HCT116 (cell line): ENCODE measurements around the gene PLA2G2E. TPM values are rescaled to one million over a fixed set of nuclear protein-coding genes. Genes with fewer than 3 reads are reported as not detected.

Source experiments
- ATAC-seq: fragments of 200-7000 bp; cut with Tn5 transposase; 2 replicates; pipeline ENCODE4 v1.9.1; 2020; ENCODE audit warnings: mild to moderate bottlenecking, moderate library complexity
- BruUV-seq: library from RNA; stranded (reverse); fragments of 400-500 nt; replicated peaks from 2 replicates; lab custom pipeline; 2021; lab: Mats Ljungman, UMichigan
- CTCF ChIA-PET: fragments of 300-600 bp; sonication (Branson Sonifier 250); formaldehyde crosslinking; loops from one replicate; lab custom pipeline; 2021; ENCODE audit warnings: antibody characterized with exemption; lab: Charles Lee
- POLR2A ChIA-PET: fragments of 300-600, 350-600 bp; sonication (Branson Sonifier 250); formaldehyde crosslinking; loops from one replicate; lab custom pipeline; 2021; ENCODE audit warnings: antibody characterized with exemption; lab: Charles Lee
- RAD21 ChIA-PET, 2 experiments: fragments of 300-600 bp; sonication (Branson Sonifier 250); formaldehyde crosslinking; loops; one replicate each; lab custom pipeline; 2023; ENCODE audit warnings: low total read pairs in 2 of 2; ENCODE audit not compliant: uncharacterized antibody in 2 of 2, unreplicated experiment in 2 of 2, low non-redundant PET in 1 of 2; lab: Charles Lee
- DNase-seq: peaks from one replicate; pipeline ENCODE4 v3.0.0-alpha.2; 2010; ENCODE audit warnings: low read depth, low spot score
- H2AFZ ChIP-seq: fragments of 200-600 bp; shearing (Covaris generic), sonication (generic); 2 replicates; pipeline ENCODE4 v1.6.1; 2017; ENCODE audit warnings: low read depth, mixed run types, mixed read lengths, antibody characterized with exemption, low read length; ENCODE audit not compliant: poor library complexity, severe bottlenecking
- H3K27ac ChIP-seq: 2 replicates; pipeline ENCODE4 v1.5.1; 2012; ENCODE audit warnings: low read depth, low read length
- H3K27me3 ChIP-seq: fragments of 200-600 bp; sonication (generic); 2 replicates; pipeline ENCODE4 v1.6.1; 2016; ENCODE audit warnings: mixed run types, low read length, mixed read lengths; ENCODE audit not compliant: insufficient read depth
- H3K36me3 ChIP-seq, 2 experiments: fragments of 200-500 bp in 1 of 2; fragments of 200-600 bp in 1 of 2; sonication (Bioruptor generic) in 1 of 2; sonication (generic) in 1 of 2; 2 replicates each; pipeline versions ENCODE4 v1.5.1 to v1.6.1; 2014 to 2016; ENCODE audit warnings: low read length in 2 of 2, inconsistent platforms in 1 of 2, mixed read lengths in 1 of 2, mixed run types in 1 of 2; ENCODE audit not compliant: insufficient read depth in 2 of 2, control insufficient read depth in 1 of 2
- H3K4me1 ChIP-seq, 2 experiments: fragments of 200-600 bp in 1 of 2; sonication (generic) in 1 of 2; 2 replicates each; pipeline versions ENCODE4 v1.5.1 to v1.6.1; 2012 to 2017; ENCODE audit warnings: low read length in 2 of 2, inconsistent platforms in 1 of 2, mild to moderate bottlenecking in 1 of 2, mixed read lengths in 1 of 2, mixed run types in 1 of 2, moderate library complexity in 1 of 2; ENCODE audit not compliant: insufficient read depth in 2 of 2, control insufficient read depth in 1 of 2
- H3K4me2 ChIP-seq: fragments of 200-600 bp; sonication (generic); 2 replicates; pipeline ENCODE4 v1.6.1; 2017; ENCODE audit warnings: mixed run types, low read length, mixed read lengths
- H3K4me3 ChIP-seq, 2 experiments: fragments of 200-600 bp in 1 of 2; sonication (generic) in 1 of 2; replicated peaks in 1 of 2; 2 replicates each; pipeline ENCODE4 v1.5.1; 2011 to 2016; ENCODE audit warnings: low read length in 2 of 2, control low read depth in 1 of 2, low read depth in 1 of 2, mild to moderate bottlenecking in 1 of 2, mixed read lengths in 1 of 2, mixed run types in 1 of 2
- H3K79me2 ChIP-seq: fragments of 200-600 bp; sonication (generic); 2 replicates; pipeline ENCODE4 v1.6.1; 2017; ENCODE audit warnings: mild to moderate bottlenecking, mixed run types, low read length, moderate library complexity, mixed read lengths; ENCODE audit not compliant: insufficient read depth
- H3K9ac ChIP-seq: fragments of 200-600 bp; sonication (generic); 2 replicates; pipeline ENCODE4 v1.6.1; 2016; ENCODE audit warnings: low read length, mixed read lengths
- H3K9me2 ChIP-seq: fragments of 200-600 bp; sonication (generic), shearing (Covaris generic); 2 replicates; pipeline ENCODE4 v1.6.1; 2017; ENCODE audit warnings: mixed run types, mild to moderate bottlenecking, moderate library complexity; ENCODE audit not compliant: insufficient read depth
- H3K9me3 ChIP-seq, 2 experiments: fragments of 200-500 bp in 1 of 2; fragments of 200-600 bp in 1 of 2; sonication (Bioruptor generic) in 1 of 2; sonication (generic) in 1 of 2; 2 replicates each; pipeline ENCODE4 v1.6.1; 2014 to 2017; ENCODE audit warnings: low read length in 2 of 2, mixed read lengths in 2 of 2, inconsistent platforms in 1 of 2, low read depth in 1 of 2, mild to moderate bottlenecking in 1 of 2, mixed run types in 1 of 2, moderate library complexity in 1 of 2; ENCODE audit not compliant: control insufficient read depth in 1 of 2, insufficient read depth in 1 of 2
- H4K20me1 ChIP-seq: fragments of 200-600 bp; sonication (generic), shearing (Covaris generic); 2 replicates; pipeline ENCODE4 v1.6.1; 2017; ENCODE audit warnings: mixed run types, mild to moderate bottlenecking, moderate library complexity; ENCODE audit not compliant: insufficient read depth
- CBX3 ChIP-seq: IDR thresholded peaks from 2 replicates; pipeline ENCODE4 v1.6.1; 2012; ENCODE audit warnings: low read depth
- CEBPB ChIP-seq: IDR thresholded peaks from 2 replicates; pipeline ENCODE4 v1.6.1; 2012; ENCODE audit warnings: low read depth
- EGR1 ChIP-seq: IDR thresholded peaks from 2 replicates; pipeline ENCODE4 v1.6.1; 2012; ENCODE audit warnings: low read depth
- ELF1 ChIP-seq: IDR thresholded peaks from 2 replicates; pipeline ENCODE4 v1.6.1; 2012; ENCODE audit warnings: low read depth, borderline replicate concordance
- EZH2phosphoT487 ChIP-seq: fragments of 200-600 bp; IDR thresholded peaks from 2 replicates; pipeline ENCODE4 v1.6.1; 2018; ENCODE audit warnings: antibody characterized with exemption, borderline replicate concordance
- FOSL1 ChIP-seq: IDR thresholded peaks from 2 replicates; pipeline ENCODE4 v1.6.1; 2012; ENCODE audit warnings: low read depth
- JUND ChIP-seq: IDR thresholded peaks from 2 replicates; pipeline ENCODE4 v1.6.1; 2012
- POLR2A ChIP-seq: IDR thresholded peaks from 2 replicates; pipeline ENCODE4 v1.7.0; 2011; ENCODE audit warnings: borderline replicate concordance; ENCODE audit not compliant: insufficient read depth, insufficient read length; ENCODE audit errors: extremely low read depth
- POLR2AphosphoS5 ChIP-seq: IDR thresholded peaks from 2 replicates; pipeline ENCODE4 v1.6.1; 2011; ENCODE audit warnings: mild to moderate bottlenecking, low read depth, low read length, moderate library complexity
- SIN3A ChIP-seq: IDR thresholded peaks from 2 replicates; pipeline ENCODE4 v1.6.1; 2012; ENCODE audit warnings: low read depth
- SP1 ChIP-seq: IDR thresholded peaks from 2 replicates; pipeline ENCODE4 v1.6.1; 2012; ENCODE audit warnings: low read depth
- SRF ChIP-seq: IDR thresholded peaks from 2 replicates; pipeline ENCODE4 v1.6.1; 2012; ENCODE audit warnings: low read depth
- TCF7L2 ChIP-seq: IDR thresholded peaks from 2 replicates; pipeline ENCODE4 v1.7.0; 2011; ENCODE audit warnings: borderline replicate concordance, inconsistent platforms; ENCODE audit not compliant: insufficient read depth, insufficient read length; ENCODE audit errors: extremely low read depth
- YY1 ChIP-seq: IDR thresholded peaks from 2 replicates; pipeline ENCODE4 v1.6.1; 2011; ENCODE audit warnings: low read length, low read depth, moderate library complexity, mild to moderate bottlenecking; ENCODE audit not compliant: insufficient replicate concordance; ENCODE audit errors: extremely low read depth
- ZNF274 ChIP-seq: fragments of 200-500 bp; sonication (Bioruptor generic); IDR thresholded peaks from 2 replicates; pipeline ENCODE4 v1.6.1; 2014; ENCODE audit warnings: mild to moderate bottlenecking, low read depth, low read length, inconsistent platforms
- intact Hi-C: fragments of 100-400 bp; cut with micrococcal nuclease; formaldehyde crosslinking; loops from 2 replicates; pipeline ENCODE4 v1.10.0; 2022
- total RNA-seq: library from RNA; stranded (reverse); gene quantifications from one replicate; pipeline ENCODE4 v1.2.1, GENCODE V29; 2021; ENCODE audit not compliant: unreplicated experiment
- TF ChIP-seq, protein P1 (sequence below): IDR thresholded peaks from 2 replicates; pipeline ENCODE4 v1.6.1; 2012
- TF ChIP-seq, protein P2 (sequence below), 3 experiments: fragments of 200-600 bp in 1 of 3; sonication (generic) in 1 of 3; IDR thresholded peaks in 2 of 3; conservative IDR thresholded peaks in 1 of 3; 2 replicates each; pipeline ENCODE4 v1.5.1; 2012 to 2017; ENCODE audit warnings: low read depth in 2 of 3, low read length in 2 of 3, antibody characterized with exemption in 1 of 3, borderline replicate concordance in 1 of 3, control low read depth in 1 of 3, mild to moderate bottlenecking in 1 of 3, mixed read lengths in 1 of 3, mixed run types in 1 of 3, moderate library complexity in 1 of 3; ENCODE audit not compliant: insufficient read depth in 1 of 3

PLA2G2E gene
- total RNA-seq, 1 experiment from 2014 or later = not detected

DNA sequence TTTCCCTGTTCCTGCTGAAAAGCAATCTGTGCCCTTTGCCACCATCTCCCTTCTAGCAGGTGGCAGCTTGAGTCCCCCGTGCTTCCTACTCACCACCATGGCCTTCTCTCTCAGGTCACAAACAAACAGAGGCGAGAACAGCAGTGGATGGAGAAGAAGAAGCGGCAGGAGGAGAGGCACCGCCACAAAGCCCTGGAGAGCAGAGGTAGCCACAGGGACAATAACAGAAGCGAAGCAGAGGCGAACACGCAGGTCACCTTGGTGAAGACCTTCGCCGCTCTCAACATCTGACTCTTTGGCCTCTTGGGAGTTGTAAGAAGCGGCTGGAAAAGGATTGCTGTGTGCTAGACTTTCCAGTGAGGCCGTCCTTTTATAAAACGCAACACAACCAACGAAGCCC lies 16.0 kb downstream of the PLA2G2E start:
- RAD21 ChIA-PET = no interaction called here
- H3K36me3 ChIP-seq = peaks cover 45 to 48% of the 10 kb centered on the region in 2 experiments

DNA sequence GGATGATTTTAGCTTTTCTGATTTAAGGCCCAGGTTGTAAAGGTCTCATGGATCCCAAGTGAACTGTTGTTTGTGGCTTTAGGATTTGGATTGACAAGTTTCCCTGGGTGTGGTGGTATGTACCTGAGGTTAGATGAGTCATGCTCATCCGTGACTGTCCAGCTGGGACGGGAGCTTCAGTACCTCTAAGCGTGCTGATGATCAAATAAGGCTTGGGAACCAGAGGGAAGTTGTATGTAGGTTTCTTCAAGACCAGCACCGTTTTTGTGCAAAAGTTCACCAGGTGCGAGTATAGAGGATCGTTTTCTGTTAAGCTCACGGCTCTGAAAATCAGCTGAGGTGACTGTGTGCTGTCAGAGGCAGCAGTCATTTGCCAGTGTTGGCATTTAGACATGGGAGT lies 19.8 kb downstream of the PLA2G2E start:
- DNase-seq = peak; percentile 71
- no peaks in the 10 kb centered on the region for H3K9me3 ChIP-seq
- RAD21 ChIA-PET = no interaction called here
- H4K20me1 ChIP-seq = no peaks in the 10 kb centered on the region
- peak overlapping the region; percentile 52 for H3K4me2 ChIP-seq
- no peak overlapping the region for H2AFZ ChIP-seq
- BruUV-seq = no TSS peak
- H3K36me3 ChIP-seq = peaks cover 36 to 47% of the 10 kb centered on the region in 2 experiments
- CTCF ChIA-PET = no interaction called here
- ATAC-seq = peak; percentile 98
- H3K27ac ChIP-seq = peak overlapping the region; percentile 38; the same call in 1 of the 2 replicates
- H3K4me3 ChIP-seq = peak overlapping the region in 1 of 2 experiments; percentile 12; a peak in 2 of 4 replicates
- no peaks in the 10 kb centered on the region for H3K9me2 ChIP-seq
- intact Hi-C loops = no loop called here
- H3K9ac ChIP-seq = no peak overlapping the region
- peaks cover 28% of the 10 kb centered on the region; the same call in 1 of the 2 replicates for H3K79me2 ChIP-seq
- peaks cover 19 to 28% of the 10 kb centered on the region in 2 experiments for H3K4me1 ChIP-seq
- POLR2A ChIA-PET = no interaction called here
- H3K27me3 ChIP-seq = no peaks in the 10 kb centered on the region
- TF ChIP-seq EZH2phosphoT487 (no peak), SP1 (peak; percentile 79), SIN3A (peak; percentile 60; the same call in 1 of the 2 replicates), EGR1 (no peak), ZNF274 (no peak), CBX3 (peak; percentile 90), ELF1 (no peak), SRF (peak; percentile 44), CEBPB (no peak), FOSL1 (peak; percentile 91), TCF7L2 (no peak), YY1 (no peak)
- TF ChIP-seq, protein P1, sequence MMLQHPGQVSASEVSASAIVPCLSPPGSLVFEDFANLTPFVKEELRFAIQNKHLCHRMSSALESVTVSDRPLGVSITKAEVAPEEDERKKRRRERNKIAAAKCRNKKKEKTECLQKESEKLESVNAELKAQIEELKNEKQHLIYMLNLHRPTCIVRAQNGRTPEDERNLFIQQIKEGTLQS = no peak

More for the DNA sequence above, 16.0 kb downstream of the PLA2G2E start:
- POLR2A ChIA-PET = no interaction called here
- Histone ChIP-seq H3K4me3 (no peak overlapping the region), H3K9ac (no peak overlapping the region), H3K4me2 (no peak overlapping the region), H3K27ac (no peak overlapping the region), H3K27me3 (no peaks in the 10 kb centered on the region), H3K79me2 (peaks cover 5% of the 10 kb centered on the region; the same call in 1 of the 2 replicates), H3K9me3 (no peaks in the 10 kb centered on the region), H2AFZ (no peak overlapping the region), H4K20me1 (no peaks in the 10 kb centered on the region)
- DNase-seq (no peak), ATAC-seq (no peak)
- CTCF ChIA-PET = interaction anchor here (1.3 kb wide), 1 partner anchor 10 kb away, joined by 3 read pairs; no protein-coding TSS in a partner anchor
- intact Hi-C loops = no loop called here
- TF ChIP-seq EGR1 = no peak
- TF ChIP-seq, protein P2, sequence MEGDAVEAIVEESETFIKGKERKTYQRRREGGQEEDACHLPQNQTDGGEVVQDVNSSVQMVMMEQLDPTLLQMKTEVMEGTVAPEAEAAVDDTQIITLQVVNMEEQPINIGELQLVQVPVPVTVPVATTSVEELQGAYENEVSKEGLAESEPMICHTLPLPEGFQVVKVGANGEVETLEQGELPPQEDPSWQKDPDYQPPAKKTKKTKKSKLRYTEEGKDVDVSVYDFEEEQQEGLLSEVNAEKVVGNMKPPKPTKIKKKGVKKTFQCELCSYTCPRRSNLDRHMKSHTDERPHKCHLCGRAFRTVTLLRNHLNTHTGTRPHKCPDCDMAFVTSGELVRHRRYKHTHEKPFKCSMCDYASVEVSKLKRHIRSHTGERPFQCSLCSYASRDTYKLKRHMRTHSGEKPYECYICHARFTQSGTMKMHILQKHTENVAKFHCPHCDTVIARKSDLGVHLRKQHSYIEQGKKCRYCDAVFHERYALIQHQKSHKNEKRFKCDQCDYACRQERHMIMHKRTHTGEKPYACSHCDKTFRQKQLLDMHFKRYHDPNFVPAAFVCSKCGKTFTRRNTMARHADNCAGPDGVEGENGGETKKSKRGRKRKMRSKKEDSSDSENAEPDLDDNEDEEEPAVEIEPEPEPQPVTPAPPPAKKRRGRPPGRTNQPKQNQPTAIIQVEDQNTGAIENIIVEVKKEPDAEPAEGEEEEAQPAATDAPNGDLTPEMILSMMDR (IDR thresholded peaks at IDR 0.05 in 2 of 3, conservative IDR thresholded peaks at IDR 0.05 in 1 of 3; ENCODE audit: borderline replicate concordance in 1 of 3, insufficient read depth in 1 of 3, low read depth in 2 of 3, low read length in 2 of 3) = no peak
- no peak for TF ChIP-seq CEBPB
- no peak for TF ChIP-seq JUND
- no peak for TF ChIP-seq SRF
- no peak for TF ChIP-seq FOSL1
- TF ChIP-seq POLR2A = no peak
- TF ChIP-seq POLR2AphosphoS5 = no peak
- TF ChIP-seq, all 23 proteins: peak for 0
- H3K9me2 ChIP-seq = no peaks in the 10 kb centered on the region
- peaks cover 18 to 19% of the 10 kb centered on the region in 2 experiments for H3K4me1 ChIP-seq
- BruUV-seq = no TSS peak
